IMR-90 (cell line): Measurements from ENCODE around the gene ECSIT. TPM values are rescaled to one million over a fixed set of nuclear protein-coding genes. Genes with fewer than 3 reads are reported as not detected.

Experiments used
- ATAC-seq: fragments of 200-7000 bp; cut with Tn5 transposase; 2 replicates; pipeline ENCODE4 v1.9.1; 2020; ENCODE audit warnings: low read depth, mild to moderate bottlenecking, moderate library complexity
- BruUV-seq: library from RNA; stranded (reverse); fragments of 400-500 nt; replicated peaks from 2 replicates; lab custom pipeline; 2021; lab: Mats Ljungman, UMichigan
- CTCF ChIA-PET: fragments of 300-600 bp; formaldehyde crosslinking; extraction: SDS; loops from one replicate; lab custom pipeline; 2021; ENCODE audit warnings: antibody characterized with exemption; lab: Yijun Ruan, JAX
- POLR2A ChIA-PET: fragments of 300-600 bp; sonication (Branson Sonifier 250); formaldehyde crosslinking; loops from one replicate; lab custom pipeline; 2022; ENCODE audit warnings: antibody characterized with exemption; ENCODE audit not compliant: unreplicated experiment; lab: Charles Lee
- DNase-seq: peaks from one replicate; pipeline ENCODE4 v3.0.0; 2013
- H2AFZ ChIP-seq: replicated peaks from 2 replicates; pipeline ENCODE3; 2013; ENCODE audit warnings: low read length, mild to moderate bottlenecking; ENCODE audit not compliant: poor library complexity
- H2AK5ac ChIP-seq: 2 replicates; pipeline ENCODE4 v1.6.1; 2013; ENCODE audit warnings: low read depth, low read length, inconsistent platforms
- H2AK9ac ChIP-seq: replicated peaks from 2 replicates; pipeline ENCODE3; 2013; ENCODE audit warnings: mild to moderate bottlenecking, low read depth, low read length, moderate library complexity; ENCODE audit not compliant: poor library complexity
- H2BK120ac ChIP-seq: 2 replicates; pipeline ENCODE4 v1.6.1; 2013; ENCODE audit warnings: low read depth, low read length, inconsistent platforms
- H2BK15ac ChIP-seq: 3 replicates; pipeline ENCODE4 v1.6.1; 2013; ENCODE audit warnings: low read depth, low read length, inconsistent platforms
- H2BK20ac ChIP-seq: 2 replicates; pipeline ENCODE4 v1.6.1; 2013; ENCODE audit warnings: low read depth, mild to moderate bottlenecking, inconsistent platforms, low read length, moderate library complexity
- H2BK5ac ChIP-seq: 2 replicates; pipeline ENCODE4 v1.6.1; 2013; ENCODE audit warnings: mild to moderate bottlenecking, low read depth, low read length, inconsistent platforms; ENCODE audit not compliant: poor library complexity, severe bottlenecking
- H3K14ac ChIP-seq: replicated peaks from 2 replicates; pipeline ENCODE4 v1.6.1; 2013; ENCODE audit warnings: low read depth, low read length, inconsistent platforms
- H3K18ac ChIP-seq: 2 replicates; pipeline ENCODE4 v1.6.1; 2013; ENCODE audit warnings: low read depth, low read length, control low read depth
- H3K23ac ChIP-seq: 2 replicates; pipeline ENCODE4 v1.6.1; 2013; ENCODE audit warnings: low read depth, low read length, inconsistent platforms
- H3K27ac ChIP-seq: 2 replicates; pipeline ENCODE4 v1.5.1; 2013; ENCODE audit warnings: mild to moderate bottlenecking, control low read depth, low read length; ENCODE audit not compliant: insufficient read depth
- H3K27me3 ChIP-seq: 2 replicates; pipeline ENCODE4 v1.6.1; 2013; ENCODE audit warnings: low read length; ENCODE audit not compliant: control insufficient read depth, insufficient read depth
- H3K36me3 ChIP-seq: 2 replicates; pipeline ENCODE4 v1.6.1; 2013; ENCODE audit warnings: low read length, mixed read lengths; ENCODE audit not compliant: control insufficient read depth, insufficient read depth
- H3K4ac ChIP-seq: 2 replicates; pipeline ENCODE4 v1.6.1; 2013; ENCODE audit warnings: low read depth, low read length, inconsistent platforms
- H3K4me1 ChIP-seq: 2 replicates; pipeline ENCODE4 v1.6.1; 2013; ENCODE audit warnings: low read length, mixed read lengths; ENCODE audit not compliant: control insufficient read depth, insufficient read depth
- H3K4me2 ChIP-seq: 2 replicates; pipeline ENCODE4 v1.6.1; 2013; ENCODE audit warnings: low read depth, mild to moderate bottlenecking, control low read depth, low read length, moderate library complexity
- H3K4me3 ChIP-seq: 2 replicates; pipeline ENCODE4 v1.5.1; 2013; ENCODE audit warnings: low read depth, mild to moderate bottlenecking, control low read depth, low read length, moderate library complexity; ENCODE audit not compliant: insufficient read depth
- H3K56ac ChIP-seq: 2 replicates; pipeline ENCODE4 v1.6.1; 2013; ENCODE audit warnings: low read length, inconsistent platforms; ENCODE audit not compliant: insufficient read depth; ENCODE audit errors: extremely low read depth
- H3K79me1 ChIP-seq, 2 experiments: 2 replicates each; pipeline ENCODE4 v1.6.1; 2013; ENCODE audit warnings: low read length in 2 of 2, inconsistent platforms in 1 of 2, low read depth in 1 of 2
- H3K9ac ChIP-seq: 2 replicates; pipeline ENCODE4 v1.6.1; 2013; ENCODE audit warnings: low read depth, low read length, control low read depth
- H3K9me1 ChIP-seq: 2 replicates; pipeline ENCODE4 v1.6.1; 2013; ENCODE audit warnings: low read length, inconsistent platforms; ENCODE audit not compliant: insufficient read depth
- H3K9me3 ChIP-seq: 2 replicates; pipeline ENCODE4 v1.6.1; 2013; ENCODE audit warnings: low read length; ENCODE audit not compliant: control insufficient read depth, insufficient read depth
- H4K20me1 ChIP-seq: 2 replicates; pipeline ENCODE4 v1.6.1; 2013; ENCODE audit warnings: low read length, inconsistent platforms; ENCODE audit not compliant: insufficient read depth
- H4K5ac ChIP-seq: 2 replicates; pipeline ENCODE4 v1.6.1; 2013; ENCODE audit warnings: mild to moderate bottlenecking, low read depth, low read length, control low read depth
- H4K8ac ChIP-seq, 2 experiments: 2 replicates each; pipeline ENCODE4 v1.6.1; 2013; ENCODE audit warnings: low read depth in 2 of 2, low read length in 2 of 2, control low read depth in 1 of 2, inconsistent platforms in 1 of 2
- H4K91ac ChIP-seq: 2 replicates; pipeline ENCODE4 v1.6.1; 2013; ENCODE audit warnings: low read depth, low read length, inconsistent platforms; ENCODE audit not compliant: insufficient read depth
- CEBPB ChIP-seq: IDR thresholded peaks from 2 replicates; pipeline ENCODE4 v1.6.1; 2012; ENCODE audit warnings: low read depth, low read length, improper control_type of control experiment
- MXI1 ChIP-seq: IDR thresholded peaks from 2 replicates; pipeline ENCODE4 v1.6.1; 2012; ENCODE audit warnings: low read depth, mild to moderate bottlenecking, low read length, moderate library complexity, borderline replicate concordance
- RFX5 ChIP-seq: IDR thresholded peaks from 2 replicates; pipeline ENCODE4 v1.8.0; 2012; ENCODE audit warnings: low read depth, mild to moderate bottlenecking, low read length, moderate library complexity
- whole genome bisulfite sequencing, 2 experiments: methylation state at CpG; one replicate each; pipeline versions ENCODE4 v1.1.5 to v1.1.7; 2013; ENCODE audit warnings: missing lambda C conversion rate in 2 of 2; ENCODE audit not compliant: insufficient read length in 1 of 2; ENCODE audit errors: extremely low coverage in 2 of 2; 5-methylcytosine and 5-hydroxymethylcytosine counted together
- dilution Hi-C: fragments of 300-500 bp; cut with HindIII; formaldehyde crosslinking; loops from one replicate; pipeline ENCODE4 v1.14.3; 2018; ENCODE audit warnings: low sequenced_read_pairs; ENCODE audit not compliant: unreplicated experiment
- in situ Hi-C: fragments of 300-500 bp; cut with MboI; formaldehyde crosslinking; loops from 3 replicates; pipeline ENCODE4 v1.14.3; 2019; ENCODE audit warnings: low sequenced_read_pairs, inconsistent platforms, mixed read lengths
- intact Hi-C: fragments of 100-400 bp; cut with micrococcal nuclease; formaldehyde crosslinking; loops from 2 replicates; pipeline ENCODE4 v1.10.0; 2022
- polyA plus RNA-seq, 3 experiments: library from polyadenylated mRNA; depleted of rRNA; stranded (reverse); fragments of >200 nt; gene quantifications; 2 replicates each; pipeline ENCODE4 v1.2.3, GENCODE V29; 2012; ENCODE audit warnings: low replicate concordance in 1 of 3
- total RNA-seq: library from RNA; depleted of rRNA; stranded (reverse); fragments of >200 nt; gene quantifications from 2 replicates; pipeline ENCODE4 v1.2.3, GENCODE V29; 2012

ECSIT gene
- total and polyA plus RNA-seq, 2 of the 4 experiments (the other 2 are of a cell fraction), result 30.5 to 42.3 TPM

DNA sequence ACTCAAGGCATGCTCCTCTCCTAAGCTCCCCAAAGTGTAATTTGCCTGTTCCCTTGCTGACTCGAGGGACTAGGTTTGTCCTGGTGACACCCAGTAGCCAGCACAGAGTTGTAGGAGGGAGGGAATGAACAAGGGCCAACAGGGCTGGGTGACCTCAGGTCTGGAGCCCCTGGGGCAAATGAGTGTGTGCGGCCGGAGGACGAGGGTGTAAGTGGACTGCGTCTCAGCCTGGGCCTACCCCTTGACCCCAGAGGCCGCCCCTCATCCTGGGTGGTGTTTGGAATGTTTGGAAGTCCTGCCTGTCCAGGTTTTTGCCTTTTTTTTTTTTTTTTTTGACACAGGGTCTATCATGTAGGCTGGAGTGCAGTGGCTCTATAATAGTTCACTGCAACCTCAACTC, 22.0 kb downstream of the ECSIT start:
- Histone ChIP-seq H2AK9ac (no peak overlapping the region), H3K79me1 (peaks cover 14 to 30% of the 10 kb centered on the region in 2 experiments; a peak in 3 of 4 replicates), H4K5ac (no peak overlapping the region), H3K4me2 (no peak overlapping the region), H3K18ac (no peak overlapping the region), H3K9ac (no peak overlapping the region), H3K4ac (no peak overlapping the region), H2BK20ac (no peak overlapping the region), H2BK120ac (no peak overlapping the region), H4K91ac (no peak overlapping the region), H3K14ac (no peak overlapping the region), H2AFZ (no peak overlapping the region), H3K36me3 (peaks cover 4% of the 10 kb centered on the region), H3K4me3 (no peak overlapping the region), H4K8ac (no peak overlapping the region; a peak in 1 of 4 replicates), H3K9me3 (no peaks in the 10 kb centered on the region), H2BK15ac (no peak overlapping the region), H3K9me1 (peaks cover 4% of the 10 kb centered on the region), H3K4me1 (peaks cover 6% of the 10 kb centered on the region), H4K20me1 (no peaks in the 10 kb centered on the region), H2BK5ac (no peak overlapping the region), H3K56ac (no peak overlapping the region), H3K27ac (no peak overlapping the region), H3K27me3 (no peaks in the 10 kb centered on the region), H3K23ac (no peak overlapping the region), H2AK5ac (no peak overlapping the region)
- DNase-seq, result no peak
- TF ChIP-seq RFX5 (no peak), CEBPB (no peak), MXI1 (no peak)
- CTCF ChIA-PET, result no interaction called here
- intact Hi-C loops, result no loop called here
- POLR2A ChIA-PET, result no interaction called here
- in situ Hi-C loops, result no loop called here
- BruUV-seq, result no TSS peak
- WGBS, 2 experiments, result 93% methylated on average over 3 of the region's 6 CpGs; no CpG with 5 or more reads in 1 of the 2 experiments
- dilution Hi-C loops, result no loop called here
- ATAC-seq, result no peak
